Measurements from ENCODE around the gene PLEKHS1.

PLEKHS1 gene

GRCh38 chr10:113751181-113751732, at the start of gene PLEKHS1:
Gene PLEKHS1, plus strand, starts transcription at chr10:113751682. Its CDS starts 3,596 bp downstream, at chr10:113755278.
- no peak for DNase-seq

- DNase-seq = peak; percentile 48
Measured at GRCh38 chr10:113704637-113705343, 46.7 kb upstream of the PLEKHS1 start.

- DNase-seq = no peak
Measured at GRCh38 chr10:113705344-113705652, 46.2 kb upstream of the PLEKHS1 start.

- no peak for DNase-seq
Measured at GRCh38 chr10:113706623-113707022, 44.9 kb upstream of the PLEKHS1 start.

GRCh38 chr10:113708640-113709039, 42.8 kb upstream of the PLEKHS1 start:
- DNase-seq = no peak

GRCh38 chr10:113709221-113709838, 42.2 kb upstream of the PLEKHS1 start:
- peak; percentile 60 for DNase-seq

- no peak for DNase-seq
Measured at GRCh38 chr10:113711142-113711541, 40.3 kb upstream of the PLEKHS1 start.

GRCh38 chr10:113712024-113712423, 39.5 kb upstream of the PLEKHS1 start:
- DNase-seq = no peak

GRCh38 chr10:113712755-113713639, 38.5 kb upstream of the PLEKHS1 start:
- no peak for DNase-seq

GRCh38 chr10:113713640-113713982, 37.9 kb upstream of the PLEKHS1 start:
- DNase-seq = no peak

- DNase-seq = no peak
Measured at GRCh38 chr10:113716109-113716910, 35.2 kb upstream of the PLEKHS1 start.

GRCh38 chr10:113718969-113719822, 32.3 kb upstream of the PLEKHS1 start:
- DNase-seq = no peak

GRCh38 chr10:113720386-113720785, 31.1 kb upstream of the PLEKHS1 start:
- no peak for DNase-seq

GRCh38 chr10:113732160-113732881, 19.2 kb upstream of the PLEKHS1 start:
- no peak for DNase-seq

GRCh38 chr10:113732966-113733365, 18.5 kb upstream of the PLEKHS1 start:
- DNase-seq = no peak

- DNase-seq = no peak
Measured at GRCh38 chr10:113733635-113734034, 17.8 kb upstream of the PLEKHS1 start.

- no peak for DNase-seq
Measured at GRCh38 chr10:113735913-113736312, 15.6 kb upstream of the PLEKHS1 start.

- no peak for DNase-seq
Measured at GRCh38 chr10:113736576-113736975, 14.9 kb upstream of the PLEKHS1 start.

- DNase-seq = no peak
Measured at GRCh38 chr10:113739031-113739430, 12.5 kb upstream of the PLEKHS1 start.

GRCh38 chr10:113739577-113739976, 11.9 kb upstream of the PLEKHS1 start:
- no peak for DNase-seq

- no peak for DNase-seq
Measured at GRCh38 chr10:113740850-113741249, 10.6 kb upstream of the PLEKHS1 start.
